Measurements from ENCODE around the gene CACNA1I. TPM values are rescaled to one million over a fixed set of nuclear protein-coding genes. Genes with fewer than 3 reads are reported as not detected.

CACNA1I gene
- total RNA-seq, 1 donor from 2014 or later = 0.11 TPM

- Histone ChIP-seq H3K79me2 (ENCODE audit: low read depth) (no peaks in the 10 kb centered on the region), H3K27me3 (peaks cover 85% of the 10 kb centered on the region), H3K9me3 (ENCODE audit: low read depth) (no peaks in the 10 kb centered on the region), H3K27ac (no peak overlapping the region), H3K9ac (no peak overlapping the region), H3K4me3 (no peak overlapping the region), H3K4me1 (peaks cover 4% of the 10 kb centered on the region), H3K4me2 (no peak overlapping the region), H3F3A (ENCODE audit: low read depth) (peaks cover 4% of the 10 kb centered on the region), H3K36me3 (no peaks in the 10 kb centered on the region), H2AFZ (replicated peaks) (no peak overlapping the region), H4K20me1 (ENCODE audit: low read depth) (peaks cover 14% of the 10 kb centered on the region)
- peaks cover 31% of the 10 kb centered on the region for H3K27me3 Mint-ChIP-seq (ENCODE audit: insufficient read depth, low read depth)
- peaks cover 11% of the 10 kb centered on the region for H3K4me1 Mint-ChIP-seq
- H3K4me3 Mint-ChIP-seq = no peak overlapping the region
- no peak for TF ChIP-seq CTCF (IDR thresholded peaks at IDR 0.05)
- TF ChIP-seq EZH2phosphoT487 (IDR thresholded peaks at IDR 0.05) = no peak
- TF ChIP-seq EZH2 (IDR thresholded peaks at IDR 0.05) = no peak
- DNase-seq (ENCODE audit: low spot score) = no peak
- no peaks in the 10 kb centered on the region for H3K9me3 Mint-ChIP-seq
- no peak overlapping the region for H3K27ac Mint-ChIP-seq
- H3K36me3 Mint-ChIP-seq = no peaks in the 10 kb centered on the region
These were observed 17.1 kb upstream of the CACNA1I start for GRCh38 chr22:39553429-39553828.

GRCh38 chr22:39554151-39554550 is 16.4 kb upstream of the CACNA1I start:
- Histone ChIP-seq H3K9ac (no peak overlapping the region), H3K27ac (no peak overlapping the region), H3K79me2 (ENCODE audit: low read depth) (no peaks in the 10 kb centered on the region), H3K4me2 (no peak overlapping the region), H3K36me3 (no peaks in the 10 kb centered on the region), H3F3A (ENCODE audit: low read depth) (peaks cover 4% of the 10 kb centered on the region), H3K9me3 (ENCODE audit: low read depth) (no peaks in the 10 kb centered on the region), H3K4me1 (peaks cover 4% of the 10 kb centered on the region), H3K4me3 (no peak overlapping the region), H3K27me3 (peaks cover 85% of the 10 kb centered on the region), H2AFZ (replicated peaks) (no peak overlapping the region), H4K20me1 (ENCODE audit: low read depth) (peaks cover 20% of the 10 kb centered on the region)
- H3K4me3 Mint-ChIP-seq = no peak overlapping the region
- no peaks in the 10 kb centered on the region for H3K36me3 Mint-ChIP-seq
- TF ChIP-seq CTCF (IDR thresholded peaks at IDR 0.05) (no peak), EZH2 (IDR thresholded peaks at IDR 0.05) (no peak), EZH2phosphoT487 (IDR thresholded peaks at IDR 0.05) (no peak)
- H3K9me3 Mint-ChIP-seq = no peaks in the 10 kb centered on the region
- DNase-seq (ENCODE audit: low spot score) = no peak
- peaks cover 37% of the 10 kb centered on the region for H3K27me3 Mint-ChIP-seq (ENCODE audit: insufficient read depth, low read depth)
- peaks cover 11% of the 10 kb centered on the region for H3K4me1 Mint-ChIP-seq
- H3K27ac Mint-ChIP-seq = no peak overlapping the region

GRCh38 chr22:39556970-39557841 is 13.3 kb upstream of the CACNA1I start:
- peak overlapping the region; percentile 83 for H3K4me2 ChIP-seq
- peak; percentile 75 for DNase-seq (ENCODE audit: low spot score)
- H3K27me3 ChIP-seq = peaks cover 98% of the 10 kb centered on the region
- H3F3A ChIP-seq (ENCODE audit: low read depth) = peaks cover 4% of the 10 kb centered on the region
- TF ChIP-seq EZH2phosphoT487 (IDR thresholded peaks at IDR 0.05) (peak; percentile 66), CTCF (IDR thresholded peaks at IDR 0.05) (no peak), EZH2 (IDR thresholded peaks at IDR 0.05) (peak; percentile 60)
- peaks cover 4% of the 10 kb centered on the region for H3K4me1 ChIP-seq
- H3K27ac Mint-ChIP-seq = no peak overlapping the region
- no peaks in the 10 kb centered on the region for H3K79me2 ChIP-seq (ENCODE audit: low read depth)
- peak overlapping the region; percentile 53 for H3K4me3 ChIP-seq
- H3K36me3 Mint-ChIP-seq = no peaks in the 10 kb centered on the region
- H3K9me3 ChIP-seq (ENCODE audit: low read depth) = no peaks in the 10 kb centered on the region
- no peaks in the 10 kb centered on the region for H3K36me3 ChIP-seq
- H3K27me3 Mint-ChIP-seq (ENCODE audit: insufficient read depth, low read depth) = peaks cover 42% of the 10 kb centered on the region
- peaks cover 24% of the 10 kb centered on the region for H4K20me1 ChIP-seq (ENCODE audit: low read depth)
- H3K9me3 Mint-ChIP-seq = no peaks in the 10 kb centered on the region
- H3K4me1 Mint-ChIP-seq = peaks cover 13% of the 10 kb centered on the region
- no peak overlapping the region for H3K27ac ChIP-seq
- H3K4me3 Mint-ChIP-seq = peak overlapping the region; percentile 81
- H2AFZ ChIP-seq (replicated peaks) = no peak overlapping the region
- H3K9ac ChIP-seq = no peak overlapping the region
